ENCODE measurements around the gene IPMK.
A peak's percentile ranks its signal among the peaks of the same experiment; 100 is the strongest.
"Not testable (repeated sequence)": the region's sequence is repeated elsewhere in the genome, so short reads cannot be mapped to it uniquely, and the experiment has no call there.

The IPMK gene

GRCh38 chr10:58266826-58267712, 625 bp downstream of the IPMK start:
- peak; percentile 62 for DNase-seq

DNA sequence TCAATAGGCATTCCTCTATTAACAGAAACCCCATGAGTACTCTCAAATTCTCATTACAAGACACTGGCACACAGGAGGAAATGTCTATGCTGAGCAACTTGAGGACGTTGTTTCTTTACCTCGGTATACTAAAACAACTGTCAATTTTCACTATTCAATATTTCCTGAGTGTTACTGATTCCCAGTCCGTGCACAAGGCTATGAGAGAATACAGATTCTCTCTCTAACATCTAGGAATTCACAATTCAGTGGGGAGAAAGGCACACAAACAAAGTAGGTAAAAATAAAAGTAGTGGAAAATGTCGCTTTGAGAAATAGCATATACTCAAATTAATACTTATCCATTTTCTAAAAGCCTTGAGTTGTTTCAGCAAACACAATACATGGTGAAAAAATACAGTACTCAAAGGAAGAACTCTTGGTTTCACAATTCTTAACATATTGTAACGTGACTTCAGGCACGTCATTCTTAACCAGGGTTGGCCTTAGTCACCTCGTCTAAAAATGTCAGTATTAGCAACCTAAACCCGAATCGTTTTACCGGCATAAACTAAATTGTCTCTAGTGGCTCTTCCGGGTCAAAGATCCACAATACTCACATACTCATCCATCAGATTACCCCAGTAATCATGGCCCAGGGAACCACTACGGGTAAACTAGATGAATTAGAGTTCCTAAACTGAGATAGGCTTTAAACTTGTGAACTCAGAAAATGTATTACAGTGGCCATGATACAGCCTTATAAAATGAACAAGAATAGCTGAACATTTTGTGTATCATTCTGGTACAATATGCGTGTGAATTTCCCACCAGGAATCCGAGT, 1.5 kb downstream of the IPMK start:
- peak; percentile 55 for DNase-seq

DNA sequence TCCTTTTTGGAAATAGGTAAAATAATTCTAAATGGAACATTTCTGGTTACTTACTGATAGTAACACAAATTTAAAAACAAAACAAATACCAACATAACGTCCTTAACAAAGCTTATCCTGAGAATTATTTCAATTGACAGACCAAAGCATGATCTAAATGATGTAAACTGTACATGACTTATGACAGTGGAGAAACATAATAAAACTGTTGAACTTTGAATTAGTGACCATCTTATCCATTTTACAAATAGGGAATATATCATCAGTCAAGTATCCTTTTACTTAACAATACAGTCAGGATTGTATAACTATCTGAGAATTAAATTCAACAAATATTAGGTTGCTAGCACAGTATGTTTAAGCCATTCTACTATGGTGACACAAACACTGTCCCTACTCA, 2.4 kb downstream of the IPMK start:
- no peak for DNase-seq

GRCh38 chr10:58264780-58265179, 2.9 kb downstream of the IPMK start:
- peak; percentile 14 for DNase-seq

- no peak for DNase-seq
Measured at GRCh38 chr10:58262766-58263165, 4.9 kb downstream of the IPMK start.

GRCh38 chr10:58260334-58260733, 7.4 kb downstream of the IPMK start:
- DNase-seq: no peak

DNA sequence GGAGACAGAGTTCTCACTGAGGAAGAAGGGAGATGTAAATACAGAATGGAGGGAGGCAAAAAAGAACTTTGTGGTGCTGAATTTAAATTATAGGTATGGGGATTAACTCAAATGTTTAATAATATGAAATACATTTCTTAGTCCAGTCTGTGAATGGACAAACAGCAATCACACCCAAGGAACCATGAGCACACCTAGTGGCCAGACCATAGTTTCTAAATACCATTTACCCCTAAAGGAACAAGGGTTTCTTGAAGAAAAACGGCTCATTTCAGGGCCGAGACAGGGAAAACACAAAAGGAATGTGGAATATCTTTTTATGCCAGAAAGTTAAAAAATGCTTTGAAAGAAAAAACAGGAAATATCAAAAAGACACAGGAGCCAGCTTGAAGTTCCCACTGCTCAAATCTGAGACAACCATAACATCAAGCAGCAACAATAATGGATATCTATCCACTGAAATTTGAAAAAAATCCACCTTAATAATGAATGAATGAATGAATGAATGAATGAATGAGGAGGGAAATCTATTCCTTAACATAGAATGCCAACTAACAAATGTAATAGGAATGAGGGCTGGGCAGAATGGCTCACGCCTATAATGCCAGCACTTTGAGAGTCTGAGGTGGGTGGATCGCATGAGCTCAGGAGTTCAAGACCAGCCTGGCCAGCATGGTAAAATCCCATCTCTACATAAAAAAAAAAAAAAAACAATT, 8.6 kb downstream of the IPMK start:
- no peak for DNase-seq

DNA sequence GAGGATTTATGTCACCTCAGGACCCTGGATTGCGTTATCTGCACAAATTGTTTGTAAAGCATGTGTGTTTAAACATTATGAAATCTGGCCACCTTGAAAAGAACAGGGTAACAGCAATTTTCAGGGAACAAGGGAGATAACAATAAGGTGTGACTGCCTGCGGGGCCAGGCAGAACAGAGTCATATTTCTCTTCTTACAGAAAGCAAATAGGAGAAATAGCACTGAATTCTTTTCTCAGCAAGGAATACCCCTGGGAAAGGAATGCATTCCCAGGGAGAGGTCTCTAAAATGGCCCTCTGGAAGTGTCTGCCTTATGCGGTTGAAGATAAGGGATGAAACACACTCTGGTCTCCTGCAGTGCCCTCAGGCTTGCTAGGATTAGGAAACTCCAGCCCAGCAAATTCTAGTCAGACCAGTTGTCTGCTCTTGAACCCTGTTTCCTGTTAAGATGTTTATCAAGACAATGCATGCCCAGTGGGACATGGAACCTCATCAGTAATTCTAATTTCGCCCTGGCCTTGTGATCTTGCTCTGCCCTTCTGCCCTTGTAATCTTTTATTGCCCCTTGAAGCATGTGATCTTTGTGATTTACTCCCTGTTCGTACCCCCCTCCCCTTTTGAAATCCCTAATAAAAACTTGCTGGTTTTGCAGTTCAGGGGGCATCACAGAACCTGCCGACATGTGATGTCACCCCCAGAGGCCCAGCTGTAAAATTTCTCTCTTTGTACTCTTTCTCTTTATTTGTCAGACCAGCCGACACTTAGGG, 11.5 kb downstream of the IPMK start:
- not testable (repeated sequence) for DNase-seq

DNA sequence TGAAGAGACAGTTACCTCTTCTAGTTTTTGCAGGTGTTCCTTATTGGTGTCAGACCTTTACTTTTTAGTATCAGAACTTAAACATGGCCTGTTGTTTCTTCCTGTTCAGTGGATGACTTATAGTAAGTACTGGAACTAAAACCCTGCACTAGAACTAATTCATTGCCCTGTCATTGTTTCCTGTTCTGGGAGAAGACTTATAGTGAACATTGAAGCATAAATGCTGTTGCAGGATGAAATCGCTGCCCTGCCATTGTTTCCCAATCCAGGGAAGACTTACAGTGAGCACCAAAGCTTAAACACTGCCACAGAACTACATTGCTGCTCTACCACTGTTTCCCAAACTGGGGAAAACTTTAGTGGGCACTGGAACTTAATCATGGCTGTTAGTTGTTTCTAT, 13.1 kb downstream of the IPMK start:
- DNase-seq: no peak

DNA sequence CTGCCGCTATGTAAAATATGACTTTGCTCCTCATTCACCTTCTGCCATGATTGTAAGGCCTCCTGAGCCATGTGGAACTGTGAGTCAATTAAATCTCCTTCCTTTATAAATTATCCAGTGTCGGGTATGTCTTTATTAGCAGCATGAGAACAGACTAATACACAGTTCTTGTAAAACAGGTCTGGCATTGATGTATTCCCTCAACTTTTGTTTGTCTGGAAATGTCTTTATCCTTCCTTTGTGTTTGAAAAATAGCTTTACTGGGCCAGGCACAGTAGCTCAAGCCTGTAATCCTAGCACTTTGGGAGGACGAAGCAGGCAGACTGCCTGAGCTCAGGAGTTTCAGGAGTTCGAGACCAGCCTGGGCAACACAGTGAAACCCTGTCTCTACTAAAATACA, 14.5 kb downstream of the IPMK start:
- no peak for DNase-seq

DNA sequence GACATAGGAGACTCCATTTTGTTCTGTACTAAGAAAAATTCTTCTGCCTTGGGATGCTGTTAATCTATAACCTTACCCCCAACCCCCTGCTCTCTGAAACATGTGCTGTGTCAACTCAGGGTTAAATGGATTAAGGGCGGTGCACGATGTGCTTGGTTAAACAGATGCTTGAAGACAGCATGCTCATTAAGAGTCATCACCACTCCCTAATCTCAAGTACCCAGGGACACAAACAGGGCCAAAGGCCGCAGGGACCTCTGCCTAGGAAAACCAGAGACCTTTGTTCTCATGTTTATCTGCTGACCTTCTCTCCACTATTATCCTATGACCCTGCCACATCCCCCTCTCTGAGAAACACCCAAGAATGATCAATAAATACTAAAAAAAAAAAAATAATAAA, 23.0 kb downstream of the IPMK start:
- not testable (repeated sequence) for DNase-seq

DNA sequence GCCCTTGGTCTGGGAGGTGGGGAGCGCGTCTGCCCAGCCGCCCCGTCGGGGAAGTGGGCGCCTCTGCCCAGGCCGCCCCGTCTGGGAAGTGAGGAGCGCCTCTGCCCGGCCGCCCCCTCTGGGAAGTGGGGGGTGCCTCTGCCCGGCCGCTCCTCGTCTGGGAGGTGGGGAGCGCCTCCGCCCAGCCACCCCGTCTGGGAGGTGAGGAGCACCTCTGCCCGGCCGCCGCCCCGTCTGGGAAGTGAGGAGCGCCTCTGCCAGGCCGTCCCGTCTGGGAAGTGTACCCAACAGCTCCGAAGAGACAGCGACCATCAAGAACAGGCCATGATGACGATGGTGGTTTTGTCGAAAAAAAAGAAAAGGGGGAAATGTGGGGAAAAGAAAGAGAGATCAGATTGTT, 23.5 kb downstream of the IPMK start:
- DNase-seq: not testable (repeated sequence)

- not testable (repeated sequence) for DNase-seq
Measured at GRCh38 chr10:58243801-58244200, 23.9 kb downstream of the IPMK start.

DNA sequence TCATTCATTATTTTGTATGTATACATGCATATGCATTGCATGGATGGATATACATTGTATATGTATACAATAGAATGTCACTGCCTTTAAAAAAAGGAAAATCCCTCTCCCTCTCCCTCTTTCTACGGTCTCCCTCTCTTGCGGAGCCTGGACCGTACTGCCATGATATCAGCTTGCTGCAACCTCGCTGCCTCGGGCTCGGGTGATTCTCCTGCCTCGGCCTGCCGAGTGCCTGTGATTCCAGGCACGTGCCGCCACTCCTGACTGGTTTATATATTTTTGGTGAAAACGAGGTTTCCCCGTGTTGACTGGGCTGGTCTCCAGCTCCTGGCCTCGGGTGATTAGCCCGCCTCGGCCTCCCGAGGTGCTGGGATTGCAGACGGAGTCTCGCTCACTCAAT, 24.4 kb downstream of the IPMK start:
- no peak for DNase-seq

- no peak for DNase-seq
Measured at GRCh38 chr10:58241346-58241745, 26.3 kb downstream of the IPMK start.

DNA sequence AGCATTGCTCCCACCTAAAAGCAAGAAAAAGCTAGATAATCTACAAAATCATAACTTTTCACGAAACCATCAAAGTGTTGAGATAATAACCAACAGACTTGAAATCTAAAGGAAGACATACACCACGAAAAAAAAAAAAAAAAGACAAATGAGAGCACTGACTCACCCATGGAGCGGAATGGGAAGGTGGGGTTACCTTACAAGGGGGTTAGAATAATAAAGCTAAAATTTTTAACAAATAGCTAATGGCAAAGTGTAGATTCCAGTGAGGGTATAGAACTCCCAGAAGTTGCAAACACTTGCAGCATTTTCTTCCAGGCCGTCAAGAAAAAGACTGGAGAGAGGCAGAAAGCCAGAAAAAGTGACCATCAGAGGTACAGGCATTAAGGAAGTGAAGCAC, 27.2 kb downstream of the IPMK start:
- no peak for DNase-seq

- DNase-seq: no peak
Measured at GRCh38 chr10:58239561-58240169, 28.0 kb downstream of the IPMK start.

- no peak for DNase-seq
Measured at GRCh38 chr10:58237014-58237834, 30.5 kb downstream of the IPMK start.

DNA sequence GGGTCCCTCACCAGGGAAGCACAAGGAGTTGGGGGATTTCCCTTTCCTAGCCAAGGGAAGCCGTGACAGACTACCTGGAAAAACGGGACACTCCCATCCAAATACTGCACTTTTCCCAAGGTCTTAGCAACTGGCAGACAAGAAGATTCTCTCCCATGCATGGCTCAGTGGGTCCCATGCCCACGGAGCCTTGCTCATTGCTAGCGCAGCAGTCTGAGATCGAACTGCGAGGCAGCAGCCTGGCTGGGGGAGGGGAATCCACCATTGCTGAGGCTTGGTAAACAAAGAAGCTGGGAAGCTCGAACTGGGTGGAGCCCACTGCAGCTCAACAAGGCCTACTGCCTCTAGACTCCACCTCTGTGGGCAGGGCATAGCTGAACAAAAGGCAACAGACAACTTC, 37.8 kb downstream of the IPMK start:
- not testable (repeated sequence) for DNase-seq

DNA sequence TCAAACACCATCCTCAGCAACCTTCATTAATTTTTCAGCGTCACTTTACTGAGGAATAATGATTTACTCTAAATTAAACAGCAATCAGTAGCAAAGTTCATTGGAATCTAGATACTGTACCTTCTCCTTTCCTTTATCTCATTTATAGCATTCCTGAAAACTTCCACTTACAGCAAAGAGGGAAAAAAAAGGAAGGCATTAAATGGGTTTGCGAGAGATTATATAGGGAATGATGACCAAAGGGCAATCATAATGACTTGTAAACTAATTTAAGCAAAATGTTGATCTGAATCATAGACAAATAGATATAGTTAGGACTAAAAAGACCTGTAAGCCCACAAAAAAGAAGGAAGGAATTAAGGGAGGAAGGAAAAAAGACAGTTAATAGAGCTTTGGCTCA, 42.0 kb downstream of the IPMK start:
- DNase-seq: no peak

DNA sequence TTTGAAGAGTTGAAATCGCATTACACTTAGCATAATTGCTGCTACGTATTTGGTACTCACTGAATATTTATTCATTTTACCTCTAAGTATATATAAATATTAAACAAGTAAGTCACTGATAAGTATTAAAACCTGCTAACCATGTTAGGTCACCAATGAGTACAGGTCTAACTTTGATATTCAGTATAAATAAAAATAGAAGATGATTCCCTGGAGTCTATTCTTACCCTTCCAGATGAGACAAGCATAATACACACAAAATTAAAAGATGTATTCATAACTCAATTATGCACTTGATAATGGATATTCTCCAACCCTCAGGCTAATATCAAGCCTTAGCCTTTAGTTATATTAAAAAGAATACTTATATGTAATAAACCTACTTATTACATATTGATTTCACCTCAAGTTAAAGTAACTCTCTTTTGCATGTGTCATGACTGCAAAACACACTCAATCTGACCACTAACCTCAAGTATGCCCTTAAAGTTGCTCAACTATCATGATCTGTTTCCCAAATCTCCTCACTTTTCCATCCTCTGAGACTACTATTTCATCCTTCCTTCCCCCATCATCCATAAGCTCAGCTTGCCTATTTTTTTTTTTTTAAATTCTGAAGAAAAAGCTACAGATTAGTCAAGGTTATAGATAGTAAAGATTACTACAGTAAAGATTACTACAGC, 46.8 kb downstream of the IPMK start:
- no peak for DNase-seq
